OCI-LY1 (cell line): ENCODE measurements around the gene DMD.

Experiments
- H2AFZ ChIP-seq: fragments of 200-600 bp; sonication (generic), shearing (Covaris generic); 2 replicates; pipeline ENCODE4 v1.6.0; 2014; ENCODE audit warnings: antibody characterized with exemption, mild to moderate bottlenecking, low read length
- H3F3A ChIP-seq: fragments of 200-600 bp; sonication (generic), shearing (Covaris generic); 2 replicates; pipeline ENCODE4 v1.6.0; 2014; ENCODE audit warnings: mild to moderate bottlenecking, antibody characterized with exemption, low read length, moderate library complexity; ENCODE audit not compliant: insufficient read depth
- H3K27ac ChIP-seq: fragments of 200-600 bp; sonication (generic); 2 replicates; pipeline ENCODE4 v1.5.1; 2014; ENCODE audit warnings: low read length, mixed run types, mild to moderate bottlenecking, low read depth; ENCODE audit not compliant: poor library complexity, severe bottlenecking
- H3K27me3 ChIP-seq: fragments of 200-600 bp; sonication (generic); 2 replicates; pipeline ENCODE4 v1.6.0; 2014; ENCODE audit warnings: antibody characterized with exemption, mild to moderate bottlenecking, low read length, moderate library complexity; ENCODE audit not compliant: insufficient read depth
- H3K36me3 ChIP-seq: fragments of 200-600 bp; sonication (generic); 2 replicates; pipeline ENCODE4 v1.6.1; 2014; ENCODE audit warnings: mild to moderate bottlenecking, antibody characterized with exemption, low read length, moderate library complexity, mixed read lengths; ENCODE audit not compliant: insufficient read depth
- H3K4me1 ChIP-seq: fragments of 200-600 bp; sonication (generic); 2 replicates; pipeline ENCODE4 v1.5.1; 2014; ENCODE audit warnings: mild to moderate bottlenecking, low read length, moderate library complexity; ENCODE audit not compliant: insufficient read depth, severe bottlenecking
- H3K4me2 ChIP-seq: fragments of 200-600 bp; sonication (generic), shearing (Covaris generic); 2 replicates; pipeline ENCODE4 v1.6.1; 2014; ENCODE audit warnings: low read length
- H3K4me3 ChIP-seq: fragments of 200-600 bp; sonication (generic); 2 replicates; pipeline ENCODE4 v1.5.1; 2014; ENCODE audit warnings: low read length, low read depth, mild to moderate bottlenecking, mixed read lengths; ENCODE audit not compliant: poor library complexity, severe bottlenecking
- H3K79me2 ChIP-seq: fragments of 200-600 bp; shearing (Covaris generic); 2 replicates; pipeline ENCODE4 v1.6.1; 2016; ENCODE audit warnings: mixed run types, low read length, mixed read lengths; ENCODE audit not compliant: insufficient read depth
- H3K9ac ChIP-seq: fragments of 200-600 bp; sonication (generic), shearing (Covaris generic); 2 replicates; pipeline ENCODE4 v1.6.1; 2014; ENCODE audit warnings: mild to moderate bottlenecking, low read length, mixed read lengths
- H3K9me2 ChIP-seq: fragments of 200-600 bp; sonication (generic), shearing (Covaris generic); 2 replicates; pipeline ENCODE4 v1.6.1; 2014; ENCODE audit warnings: low read depth, mild to moderate bottlenecking, low read length, mixed read lengths
- H3K9me3 ChIP-seq: fragments of 200-600 bp; shearing (Covaris generic); 2 replicates; pipeline ENCODE4 v1.6.1; 2014; ENCODE audit warnings: low read length, mixed read lengths
- H4K20me1 ChIP-seq: fragments of 200-600 bp; sonication (generic), shearing (Covaris generic); 2 replicates; pipeline ENCODE4 v1.6.0; 2016; ENCODE audit warnings: mild to moderate bottlenecking, low read length; ENCODE audit not compliant: insufficient read depth
- EZH2 ChIP-seq: fragments of 200-600 bp; sonication (generic), shearing (Covaris generic); IDR thresholded peaks from 2 replicates; pipeline ENCODE4 v1.8.0; 2017; ENCODE audit warnings: borderline replicate concordance, mixed run types, mild to moderate bottlenecking, antibody characterized with exemption, low read length, moderate library complexity, mixed read lengths
- TF ChIP-seq, protein P1 (sequence below): fragments of 200-600 bp; sonication (generic), shearing (Covaris generic); IDR thresholded peaks from 2 replicates; pipeline ENCODE4 v1.5.1; 2017; ENCODE audit warnings: mild to moderate bottlenecking, antibody characterized with exemption, low read length, moderate library complexity, mixed read lengths

DMD gene

DNA sequence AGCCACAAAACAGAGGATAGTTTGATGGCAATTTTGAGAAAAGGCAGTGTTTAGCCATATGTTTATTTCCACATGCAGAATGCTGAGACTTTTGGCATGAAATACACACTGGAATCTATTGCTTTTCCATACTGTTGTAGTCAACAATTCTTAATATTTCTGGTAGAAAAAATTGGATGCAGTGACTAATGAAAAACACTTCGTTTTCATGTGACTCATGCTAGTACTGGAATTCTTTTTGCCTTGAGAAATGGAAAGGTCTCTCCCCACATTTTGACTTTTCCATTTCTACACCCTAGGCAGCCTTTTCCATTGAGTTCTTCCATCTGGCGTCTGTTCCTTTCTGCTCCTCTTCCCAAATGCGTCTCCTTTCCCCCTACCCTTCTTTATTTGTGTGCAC is 1714.3 kb downstream of the DMD start:
- Histone ChIP-seq H3K4me3 (no peak overlapping the region), H3K4me1 (no peaks in the 10 kb centered on the region), H3F3A (no peaks in the 10 kb centered on the region), H4K20me1 (no peaks in the 10 kb centered on the region), H3K36me3 (no peaks in the 10 kb centered on the region), H3K9me2 (no peaks in the 10 kb centered on the region), H3K9ac (no peak overlapping the region), H3K9me3 (no peaks in the 10 kb centered on the region), H3K4me2 (no peak overlapping the region), H3K27me3 (no peaks in the 10 kb centered on the region), H3K79me2 (no peaks in the 10 kb centered on the region), H3K27ac (no peak overlapping the region), H2AFZ (no peak overlapping the region)
- TF ChIP-seq, protein P1, sequence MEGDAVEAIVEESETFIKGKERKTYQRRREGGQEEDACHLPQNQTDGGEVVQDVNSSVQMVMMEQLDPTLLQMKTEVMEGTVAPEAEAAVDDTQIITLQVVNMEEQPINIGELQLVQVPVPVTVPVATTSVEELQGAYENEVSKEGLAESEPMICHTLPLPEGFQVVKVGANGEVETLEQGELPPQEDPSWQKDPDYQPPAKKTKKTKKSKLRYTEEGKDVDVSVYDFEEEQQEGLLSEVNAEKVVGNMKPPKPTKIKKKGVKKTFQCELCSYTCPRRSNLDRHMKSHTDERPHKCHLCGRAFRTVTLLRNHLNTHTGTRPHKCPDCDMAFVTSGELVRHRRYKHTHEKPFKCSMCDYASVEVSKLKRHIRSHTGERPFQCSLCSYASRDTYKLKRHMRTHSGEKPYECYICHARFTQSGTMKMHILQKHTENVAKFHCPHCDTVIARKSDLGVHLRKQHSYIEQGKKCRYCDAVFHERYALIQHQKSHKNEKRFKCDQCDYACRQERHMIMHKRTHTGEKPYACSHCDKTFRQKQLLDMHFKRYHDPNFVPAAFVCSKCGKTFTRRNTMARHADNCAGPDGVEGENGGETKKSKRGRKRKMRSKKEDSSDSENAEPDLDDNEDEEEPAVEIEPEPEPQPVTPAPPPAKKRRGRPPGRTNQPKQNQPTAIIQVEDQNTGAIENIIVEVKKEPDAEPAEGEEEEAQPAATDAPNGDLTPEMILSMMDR, result no peak
- TF ChIP-seq EZH2, result no peak

DNA sequence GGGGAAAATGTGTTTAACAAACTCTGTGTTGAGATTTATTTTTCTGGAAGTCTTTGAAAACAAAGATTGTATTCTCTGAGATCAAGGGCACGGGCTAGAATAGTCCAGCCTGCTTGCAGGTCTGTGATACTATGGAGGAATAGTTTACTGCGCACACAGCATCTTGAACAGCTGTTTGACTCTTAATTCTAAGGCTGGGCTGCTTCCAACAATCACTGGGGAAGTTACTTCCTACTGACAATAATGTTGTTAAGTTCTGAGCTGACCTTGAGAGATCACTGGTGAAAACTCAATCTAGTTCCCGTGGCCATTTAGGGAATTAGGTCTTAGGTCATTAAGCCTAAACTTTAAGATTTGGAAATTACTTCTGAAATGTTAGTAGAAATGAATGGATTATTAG is 1723.4 kb downstream of the DMD start:
- H3K4me1 ChIP-seq, result no peaks in the 10 kb centered on the region
- no peaks in the 10 kb centered on the region for H3K79me2 ChIP-seq
- no peak overlapping the region for H2AFZ ChIP-seq
- H3K9ac ChIP-seq, result no peak overlapping the region
- TF ChIP-seq EZH2, result no peak
- TF ChIP-seq, protein P1, result no peak
- H3K9me2 ChIP-seq, result no peaks in the 10 kb centered on the region
- H3F3A ChIP-seq, result no peaks in the 10 kb centered on the region
- no peak overlapping the region for H3K4me2 ChIP-seq
- no peak overlapping the region for H3K27ac ChIP-seq
- H3K4me3 ChIP-seq, result no peak overlapping the region
- no peaks in the 10 kb centered on the region for H3K9me3 ChIP-seq
- H3K36me3 ChIP-seq, result no peaks in the 10 kb centered on the region
- H3K27me3 ChIP-seq, result no peaks in the 10 kb centered on the region
- H4K20me1 ChIP-seq, result no peaks in the 10 kb centered on the region

DNA sequence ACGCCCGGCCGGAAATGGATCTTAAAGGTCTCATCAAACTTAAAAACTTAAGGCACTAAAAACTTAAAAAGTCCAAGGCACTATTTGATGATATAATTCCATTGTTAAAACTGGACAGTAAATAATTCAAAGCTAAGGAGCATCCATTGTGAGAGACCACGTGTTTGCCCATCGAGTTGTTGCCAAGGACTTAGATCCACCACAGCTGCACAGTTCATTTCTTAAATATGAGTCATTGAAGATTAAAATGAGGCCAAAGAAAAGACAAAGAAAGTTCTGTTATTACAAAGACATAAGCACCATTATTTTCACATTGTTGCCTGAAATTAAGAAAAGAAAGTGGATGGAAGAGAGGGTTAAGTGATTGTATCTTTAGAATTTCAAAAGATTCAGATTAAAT is 1728.0 kb downstream of the DMD start:
- H3F3A ChIP-seq, result no peaks in the 10 kb centered on the region
- no peaks in the 10 kb centered on the region for H3K36me3 ChIP-seq
- H3K27me3 ChIP-seq, result no peaks in the 10 kb centered on the region
- no peak overlapping the region for H3K27ac ChIP-seq
- TF ChIP-seq, protein P1, result no peak
- no peaks in the 10 kb centered on the region for H4K20me1 ChIP-seq
- H3K79me2 ChIP-seq, result no peaks in the 10 kb centered on the region
- H3K9ac ChIP-seq, result no peak overlapping the region
- no peak overlapping the region for H2AFZ ChIP-seq
- no peak overlapping the region for H3K4me3 ChIP-seq
- no peaks in the 10 kb centered on the region for H3K9me3 ChIP-seq
- H3K9me2 ChIP-seq, result no peaks in the 10 kb centered on the region
- H3K4me2 ChIP-seq, result no peak overlapping the region
- H3K4me1 ChIP-seq, result no peaks in the 10 kb centered on the region
